IMR-90 (cell line): ENCODE measurements around the gene TPPP3. TPM values are rescaled to one million over a fixed set of nuclear protein-coding genes. Genes with fewer than 3 reads are reported as not detected.
A peak's percentile ranks its signal among the peaks of the same experiment; 100 is the strongest.

Experiments
- ATAC-seq: fragments of 200-7000 bp; cut with Tn5 transposase; 2 replicates; pipeline ENCODE4 v1.9.1; 2020; ENCODE audit warnings: low read depth, mild to moderate bottlenecking, moderate library complexity
- BruUV-seq: library from RNA; stranded (reverse); fragments of 400-500 nt; replicated peaks from 2 replicates; lab custom pipeline; 2021; lab: Mats Ljungman, UMichigan
- CTCF ChIA-PET: fragments of 300-600 bp; formaldehyde crosslinking; extraction: SDS; loops from one replicate; lab custom pipeline; 2021; ENCODE audit warnings: antibody characterized with exemption; lab: Yijun Ruan, JAX
- POLR2A ChIA-PET: fragments of 300-600 bp; sonication (Branson Sonifier 250); formaldehyde crosslinking; loops from one replicate; lab custom pipeline; 2022; ENCODE audit warnings: antibody characterized with exemption; ENCODE audit not compliant: unreplicated experiment; lab: Charles Lee
- DNase-seq: peaks from one replicate; pipeline ENCODE4 v3.0.0; 2013
- H2AFZ ChIP-seq: replicated peaks from 2 replicates; pipeline ENCODE3; 2013; ENCODE audit warnings: low read length, mild to moderate bottlenecking; ENCODE audit not compliant: poor library complexity
- H2AK5ac ChIP-seq: 2 replicates; pipeline ENCODE4 v1.6.1; 2013; ENCODE audit warnings: low read depth, low read length, inconsistent platforms
- H2AK9ac ChIP-seq: replicated peaks from 2 replicates; pipeline ENCODE3; 2013; ENCODE audit warnings: mild to moderate bottlenecking, low read depth, low read length, moderate library complexity; ENCODE audit not compliant: poor library complexity
- H2BK120ac ChIP-seq: 2 replicates; pipeline ENCODE4 v1.6.1; 2013; ENCODE audit warnings: low read depth, low read length, inconsistent platforms
- H2BK15ac ChIP-seq: 3 replicates; pipeline ENCODE4 v1.6.1; 2013; ENCODE audit warnings: low read depth, low read length, inconsistent platforms
- H2BK20ac ChIP-seq: 2 replicates; pipeline ENCODE4 v1.6.1; 2013; ENCODE audit warnings: low read depth, mild to moderate bottlenecking, inconsistent platforms, low read length, moderate library complexity
- H2BK5ac ChIP-seq: 2 replicates; pipeline ENCODE4 v1.6.1; 2013; ENCODE audit warnings: mild to moderate bottlenecking, low read depth, low read length, inconsistent platforms; ENCODE audit not compliant: poor library complexity, severe bottlenecking
- H3K14ac ChIP-seq: replicated peaks from 2 replicates; pipeline ENCODE4 v1.6.1; 2013; ENCODE audit warnings: low read depth, low read length, inconsistent platforms
- H3K18ac ChIP-seq: 2 replicates; pipeline ENCODE4 v1.6.1; 2013; ENCODE audit warnings: low read depth, low read length, control low read depth
- H3K23ac ChIP-seq: 2 replicates; pipeline ENCODE4 v1.6.1; 2013; ENCODE audit warnings: low read depth, low read length, inconsistent platforms
- H3K27ac ChIP-seq: 2 replicates; pipeline ENCODE4 v1.5.1; 2013; ENCODE audit warnings: mild to moderate bottlenecking, control low read depth, low read length; ENCODE audit not compliant: insufficient read depth
- H3K27me3 ChIP-seq: 2 replicates; pipeline ENCODE4 v1.6.1; 2013; ENCODE audit warnings: low read length; ENCODE audit not compliant: control insufficient read depth, insufficient read depth
- H3K36me3 ChIP-seq: 2 replicates; pipeline ENCODE4 v1.6.1; 2013; ENCODE audit warnings: low read length, mixed read lengths; ENCODE audit not compliant: control insufficient read depth, insufficient read depth
- H3K4ac ChIP-seq: 2 replicates; pipeline ENCODE4 v1.6.1; 2013; ENCODE audit warnings: low read depth, low read length, inconsistent platforms
- H3K4me1 ChIP-seq: 2 replicates; pipeline ENCODE4 v1.6.1; 2013; ENCODE audit warnings: low read length, mixed read lengths; ENCODE audit not compliant: control insufficient read depth, insufficient read depth
- H3K4me2 ChIP-seq: 2 replicates; pipeline ENCODE4 v1.6.1; 2013; ENCODE audit warnings: low read depth, mild to moderate bottlenecking, control low read depth, low read length, moderate library complexity
- H3K4me3 ChIP-seq: 2 replicates; pipeline ENCODE4 v1.5.1; 2013; ENCODE audit warnings: low read depth, mild to moderate bottlenecking, control low read depth, low read length, moderate library complexity; ENCODE audit not compliant: insufficient read depth
- H3K56ac ChIP-seq: 2 replicates; pipeline ENCODE4 v1.6.1; 2013; ENCODE audit warnings: low read length, inconsistent platforms; ENCODE audit not compliant: insufficient read depth; ENCODE audit errors: extremely low read depth
- H3K79me1 ChIP-seq, 2 experiments: 2 replicates each; pipeline ENCODE4 v1.6.1; 2013; ENCODE audit warnings: low read length in 2 of 2, inconsistent platforms in 1 of 2, low read depth in 1 of 2
- H3K9ac ChIP-seq: 2 replicates; pipeline ENCODE4 v1.6.1; 2013; ENCODE audit warnings: low read depth, low read length, control low read depth
- H3K9me1 ChIP-seq: 2 replicates; pipeline ENCODE4 v1.6.1; 2013; ENCODE audit warnings: low read length, inconsistent platforms; ENCODE audit not compliant: insufficient read depth
- H3K9me3 ChIP-seq: 2 replicates; pipeline ENCODE4 v1.6.1; 2013; ENCODE audit warnings: low read length; ENCODE audit not compliant: control insufficient read depth, insufficient read depth
- H4K20me1 ChIP-seq: 2 replicates; pipeline ENCODE4 v1.6.1; 2013; ENCODE audit warnings: low read length, inconsistent platforms; ENCODE audit not compliant: insufficient read depth
- H4K5ac ChIP-seq: 2 replicates; pipeline ENCODE4 v1.6.1; 2013; ENCODE audit warnings: mild to moderate bottlenecking, low read depth, low read length, control low read depth
- H4K8ac ChIP-seq, 2 experiments: 2 replicates each; pipeline ENCODE4 v1.6.1; 2013; ENCODE audit warnings: low read depth in 2 of 2, low read length in 2 of 2, control low read depth in 1 of 2, inconsistent platforms in 1 of 2
- H4K91ac ChIP-seq: 2 replicates; pipeline ENCODE4 v1.6.1; 2013; ENCODE audit warnings: low read depth, low read length, inconsistent platforms; ENCODE audit not compliant: insufficient read depth
- NFE2L2 ChIP-seq: fragments of 150-350 bp; IDR thresholded peaks from 2 replicates; pipeline ENCODE4 v1.6.1; 2016; ENCODE audit warnings: low read depth, mild to moderate bottlenecking, low read length
- WGBS, 2 experiments: methylation state at CpG; one replicate each; pipeline versions ENCODE4 v1.1.5 to v1.1.7; 2013; ENCODE audit warnings: missing lambda C conversion rate in 2 of 2; ENCODE audit not compliant: insufficient read length in 1 of 2; ENCODE audit errors: extremely low coverage in 2 of 2; 5-methylcytosine and 5-hydroxymethylcytosine counted together
- dilution Hi-C: fragments of 300-500 bp; cut with HindIII; formaldehyde crosslinking; loops from one replicate; pipeline ENCODE4 v1.14.3; 2018; ENCODE audit warnings: low sequenced_read_pairs; ENCODE audit not compliant: unreplicated experiment
- in situ Hi-C: fragments of 300-500 bp; cut with MboI; formaldehyde crosslinking; loops from 3 replicates; pipeline ENCODE4 v1.14.3; 2019; ENCODE audit warnings: low sequenced_read_pairs, inconsistent platforms, mixed read lengths
- intact Hi-C: fragments of 100-400 bp; cut with micrococcal nuclease; formaldehyde crosslinking; loops from 2 replicates; pipeline ENCODE4 v1.10.0; 2022
- polyA plus RNA-seq, 3 experiments: library from polyadenylated mRNA; depleted of rRNA; stranded (reverse); fragments of >200 nt; gene quantifications; 2 replicates each; pipeline ENCODE4 v1.2.3, GENCODE V29; 2012; ENCODE audit warnings: low replicate concordance in 1 of 3
- total RNA-seq: library from RNA; depleted of rRNA; stranded (reverse); fragments of >200 nt; gene quantifications from 2 replicates; pipeline ENCODE4 v1.2.3, GENCODE V29; 2012

Gene TPPP3
- total and polyA plus RNA-seq, 2 of the 4 experiments (the other 2 are of a cell fraction): 0.54 to 2.4 TPM

- Histone ChIP-seq H2AK9ac (peak overlapping the region; percentile 9), H3K4ac (no peak overlapping the region), H3K79me1 (peaks cover 0 to 57% of the 10 kb centered on the region in 2 experiments; a peak in 2 of 4 replicates), H2BK5ac (no peak overlapping the region), H3K14ac (no peak overlapping the region), H2AK5ac (no peak overlapping the region), H3K56ac (no peak overlapping the region), H2AFZ (no peak overlapping the region), H3K23ac (no peak overlapping the region), H3K4me3 (no peak overlapping the region), H4K20me1 (peaks cover 50% of the 10 kb centered on the region), H3K9me3 (no peaks in the 10 kb centered on the region), H3K36me3 (peaks cover 28% of the 10 kb centered on the region), H2BK120ac (no peak overlapping the region), H3K9me1 (peaks cover 6% of the 10 kb centered on the region; the same call in 1 of the 2 replicates), H3K18ac (no peak overlapping the region), H3K4me2 (no peak overlapping the region), H3K9ac (no peak overlapping the region), H4K91ac (no peak overlapping the region), H2BK15ac (no peak overlapping the region), H3K27me3 (no peaks in the 10 kb centered on the region), H2BK20ac (no peak overlapping the region), H3K27ac (no peak overlapping the region), H4K5ac (no peak overlapping the region), H4K8ac (no peak overlapping the region), H3K4me1 (peaks cover 35% of the 10 kb centered on the region)
- BruUV-seq: no TSS peak
- ChIA-PET POLR2A (no interaction called here), CTCF (no interaction called here)
- ATAC-seq (no peak), DNase-seq (no peak)
- WGBS, 2 experiments: 95% methylated on average over 9 of the region's 13 CpGs; no CpG with 5 or more reads in 1 of the 2 experiments
- TF ChIP-seq NFE2L2: no peak
- in situ Hi-C loops: no loop called here
- intact Hi-C loops: no loop called here
- dilution Hi-C loops: no loop called here
Observed at GRCh38 chr16:67442581-67443255, 49.4 kb upstream of the TPPP3 start.
